Fibroblast of villous mesenchyme (primary cell): ENCODE measurements around the gene BRCA1. TPM values are rescaled to one million over a fixed set of nuclear protein-coding genes. Genes with fewer than 3 reads are reported as not detected.
A peak's percentile ranks its signal among the peaks of the same experiment; 100 is the strongest.
"Not testable (repeated sequence)": the region's sequence is repeated elsewhere in the genome, so short reads cannot be mapped to it uniquely, and the experiment has no call there.

Experiments used
- DNase-seq: peaks from one replicate; pipeline ENCODE4 v3.0.0-alpha.2; 2010; ENCODE audit warnings: low read depth
- H3K4me3 ChIP-seq: 2 replicates; pipeline ENCODE4 v1.5.1; 2011; ENCODE audit warnings: low read depth, mild to moderate bottlenecking, low read length
- CTCF ChIP-seq: IDR thresholded peaks from 2 replicates; pipeline ENCODE4 v1.5.1; 2012; ENCODE audit warnings: low read depth, mild to moderate bottlenecking, low read length; ENCODE audit not compliant: insufficient read depth
- total RNA-seq: library from RNA; depleted of rRNA; stranded (reverse); fragments of >200 nt; gene quantifications from 2 replicates; pipeline ENCODE4 v1.2.3, GENCODE V29; 2012

Gene BRCA1
- total RNA-seq, 1 donor: 16.8 TPM

DNA sequence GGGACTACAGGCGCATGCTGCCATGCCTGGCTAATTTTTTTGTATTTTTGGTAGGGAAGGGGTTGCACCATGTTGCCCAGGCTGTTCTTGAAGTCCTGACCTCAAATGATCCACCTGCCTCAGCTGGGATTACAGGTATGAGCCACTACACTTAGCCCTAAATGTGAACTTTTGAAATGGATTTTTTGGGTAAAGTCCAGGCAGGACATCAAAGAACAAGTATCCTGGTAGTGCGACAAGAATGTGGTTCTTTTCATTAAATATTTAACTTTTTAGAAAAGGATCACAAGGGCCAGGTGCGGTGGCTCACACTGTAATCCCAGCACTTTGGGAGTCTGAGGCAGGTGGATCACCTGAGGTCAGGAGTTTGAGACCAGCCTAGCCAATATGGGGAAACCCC lies 30.5 kb upstream of the BRCA1 start:
- DNase-seq: no peak
- no peak overlapping the region for H3K4me3 ChIP-seq
- TF ChIP-seq CTCF: no peak

GRCh38 chr17:43153197-43153835 lies 28.2 kb upstream of the BRCA1 start:
- DNase-seq: peak; percentile 34
- H3K4me3 ChIP-seq: not testable (repeated sequence)

DNA sequence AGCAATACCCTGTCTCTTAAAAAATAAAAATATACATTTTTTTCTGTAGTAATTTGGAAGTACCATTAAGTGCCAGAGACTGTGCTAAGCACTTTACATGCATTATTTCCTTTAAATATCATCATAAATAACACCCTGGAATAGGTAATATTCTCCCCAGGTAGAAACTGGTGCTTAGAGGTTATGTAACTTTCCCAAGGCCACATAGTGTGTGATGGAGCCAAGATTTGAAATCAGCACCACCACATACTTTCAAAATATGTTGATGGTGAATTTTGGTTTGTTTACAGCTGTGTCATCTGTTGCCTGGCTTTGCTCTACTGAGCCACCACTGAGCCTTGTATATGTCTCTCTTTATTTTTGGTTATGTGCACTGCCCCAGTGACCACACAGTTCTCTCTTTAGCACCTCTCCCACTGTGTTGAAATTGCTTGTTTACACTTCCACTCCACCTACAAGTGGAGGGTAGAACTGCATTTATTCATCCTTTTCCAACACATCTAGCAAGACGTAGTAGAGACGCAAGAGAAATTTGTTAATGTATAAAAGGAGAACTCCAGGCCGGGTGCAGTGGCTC lies 26.8 kb upstream of the BRCA1 start:
- TF ChIP-seq CTCF: no peak
- peak; percentile 3 for DNase-seq
- no peak overlapping the region for H3K4me3 ChIP-seq

DNA sequence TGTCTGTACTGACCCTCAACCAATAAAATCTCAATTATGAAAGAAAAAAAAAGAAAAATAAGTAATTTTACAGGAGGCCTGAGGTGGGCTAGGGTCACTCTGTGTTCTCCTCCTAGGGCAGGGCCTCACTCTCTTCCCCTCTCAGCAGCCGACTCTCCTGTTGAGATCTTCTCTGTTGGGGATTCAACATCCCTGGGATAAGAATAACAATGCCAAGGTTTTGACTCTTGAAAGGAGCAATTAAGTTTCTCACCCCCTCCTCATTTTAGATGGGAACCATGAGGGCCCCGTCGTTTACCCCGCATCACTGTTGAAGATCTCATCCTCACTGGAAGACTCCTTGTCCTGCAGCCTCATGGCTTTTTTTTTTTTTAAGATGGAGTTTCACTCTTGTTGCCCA lies 21.5 kb upstream of the BRCA1 start:
- no peak overlapping the region for H3K4me3 ChIP-seq
- TF ChIP-seq CTCF: no peak
- DNase-seq: no peak

DNA sequence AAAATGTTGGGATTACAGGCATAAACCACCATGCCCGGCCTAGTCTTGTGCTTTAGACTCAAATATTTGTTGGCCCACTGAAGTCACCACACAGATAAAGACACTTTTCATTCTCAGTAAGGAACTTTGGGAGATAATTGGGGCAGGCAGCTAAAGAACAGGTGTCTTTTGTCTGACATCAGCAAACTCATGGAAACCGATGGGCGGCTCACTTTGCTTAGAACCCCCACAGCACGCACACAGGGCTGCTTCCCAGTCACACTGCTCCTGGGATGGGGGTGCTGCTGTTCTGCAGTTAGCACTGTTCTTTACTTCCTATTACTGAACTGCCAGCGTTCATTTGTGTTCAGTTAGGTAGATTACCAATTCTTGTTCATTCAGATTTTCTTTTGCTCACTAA lies 18.0 kb upstream of the BRCA1 start:
- TF ChIP-seq CTCF: no peak
- no peak for DNase-seq
- no peak overlapping the region for H3K4me3 ChIP-seq

GRCh38 chr17:43142153-43142552 lies 17.0 kb upstream of the BRCA1 start:
- no peak for TF ChIP-seq CTCF
- H3K4me3 ChIP-seq: no peak overlapping the region
- DNase-seq: no peak

- H3K4me3 ChIP-seq: no peak overlapping the region
- no peak for TF ChIP-seq CTCF
- no peak for DNase-seq
These were observed 15.5 kb upstream of the BRCA1 start for GRCh38 chr17:43140396-43141332.

DNA sequence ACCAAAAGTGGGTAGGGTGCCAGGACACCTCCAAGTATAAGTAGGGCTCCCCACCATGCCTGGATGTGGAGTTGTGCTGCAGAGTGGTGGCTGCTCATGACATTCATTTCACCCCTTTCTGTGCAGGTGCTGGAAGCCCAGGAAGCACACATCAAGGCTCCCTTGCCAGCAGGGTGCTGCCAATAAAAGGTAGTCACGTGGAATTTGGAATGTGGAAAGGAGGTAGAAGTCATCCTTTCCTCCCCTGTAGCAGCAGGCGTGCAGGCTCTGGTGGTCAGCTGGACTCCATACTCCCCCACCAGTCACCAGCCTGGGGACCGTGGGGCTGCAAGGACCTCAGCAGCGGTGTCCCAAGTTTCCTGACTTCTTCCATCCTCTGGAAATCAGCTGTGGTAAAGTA lies 13.4 kb upstream of the BRCA1 start:
- DNase-seq, H3K4me3 ChIP-seq: not testable (repeated sequence)

- not testable (repeated sequence) for DNase-seq, H3K4me3 ChIP-seq
These were observed 11.4 kb upstream of the BRCA1 start for GRCh38 chr17:43136574-43136973.
